ENCODE data around the gene GDF15.
A peak's percentile ranks its signal among the peaks of the same experiment; 100 is the strongest.
"Not testable (repeated sequence)": the region's sequence is repeated elsewhere in the genome, so short reads cannot be mapped to it uniquely, and the experiment has no call there.

Gene GDF15

DNA sequence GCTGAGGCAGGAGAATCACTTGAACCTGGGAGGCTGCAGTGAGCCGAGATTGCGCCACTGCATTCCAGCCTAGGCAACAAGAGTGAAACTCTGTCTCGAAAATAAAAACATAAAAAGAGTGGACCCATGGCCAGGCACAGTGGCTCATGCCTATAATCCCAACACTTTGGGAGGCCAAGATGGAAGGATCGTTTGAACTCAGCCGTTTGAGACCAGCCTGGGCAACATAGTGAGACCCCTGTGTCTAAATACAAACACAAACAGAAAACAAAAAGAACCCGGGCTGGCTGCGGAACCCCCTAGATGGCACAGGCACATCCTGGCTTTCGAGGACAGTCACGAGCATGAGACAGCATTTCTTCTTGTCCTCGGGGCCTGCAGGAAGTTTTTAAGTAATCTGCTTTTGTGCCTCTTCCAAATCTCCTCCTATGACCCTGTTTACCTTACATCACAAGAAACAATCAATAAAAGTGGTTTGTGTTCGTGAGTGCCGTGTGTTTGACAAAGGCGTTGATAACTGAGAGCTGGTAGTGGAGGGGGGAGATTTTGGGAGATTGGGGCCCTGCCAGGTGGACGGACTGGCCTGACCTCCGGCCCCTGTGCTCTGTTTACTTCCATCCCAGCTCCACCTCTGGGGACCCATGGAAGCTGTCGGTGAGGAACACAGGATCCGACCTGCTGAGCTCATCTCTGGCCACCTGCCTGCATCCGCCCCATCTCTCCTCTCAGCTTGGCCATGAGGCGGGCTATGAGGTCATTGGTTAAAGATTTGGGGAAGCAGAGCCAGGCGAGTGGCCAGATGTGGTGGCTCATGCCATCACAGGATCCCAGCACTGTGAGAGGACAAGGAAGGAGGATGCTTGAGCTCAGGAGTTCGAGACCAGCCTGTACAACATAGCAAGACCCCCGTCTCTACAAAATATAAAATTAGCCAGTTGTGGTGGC lies 5.9 kb upstream of the GDF15 start:
- Histone ChIP-seq H3K4me3 (ENCODE audit: low read depth in 1 of 2, low read length in 1 of 2) (no peak overlapping the region), H3K4me1 (ENCODE audit: control insufficient read depth in 1 of 2, insufficient read depth in 1 of 2, low read depth in 1 of 2, low read length in 1 of 2) (peaks cover 14% of the 10 kb centered on the region in 2 experiments), H3K27me3 (peaks cover 17% of the 10 kb centered on the region), H3K36me3 (no peaks in the 10 kb centered on the region), H3K27ac (peak overlapping the region; percentile 63), H3K9me3 (no peaks in the 10 kb centered on the region)
- TF ChIP-seq, protein P1, sequence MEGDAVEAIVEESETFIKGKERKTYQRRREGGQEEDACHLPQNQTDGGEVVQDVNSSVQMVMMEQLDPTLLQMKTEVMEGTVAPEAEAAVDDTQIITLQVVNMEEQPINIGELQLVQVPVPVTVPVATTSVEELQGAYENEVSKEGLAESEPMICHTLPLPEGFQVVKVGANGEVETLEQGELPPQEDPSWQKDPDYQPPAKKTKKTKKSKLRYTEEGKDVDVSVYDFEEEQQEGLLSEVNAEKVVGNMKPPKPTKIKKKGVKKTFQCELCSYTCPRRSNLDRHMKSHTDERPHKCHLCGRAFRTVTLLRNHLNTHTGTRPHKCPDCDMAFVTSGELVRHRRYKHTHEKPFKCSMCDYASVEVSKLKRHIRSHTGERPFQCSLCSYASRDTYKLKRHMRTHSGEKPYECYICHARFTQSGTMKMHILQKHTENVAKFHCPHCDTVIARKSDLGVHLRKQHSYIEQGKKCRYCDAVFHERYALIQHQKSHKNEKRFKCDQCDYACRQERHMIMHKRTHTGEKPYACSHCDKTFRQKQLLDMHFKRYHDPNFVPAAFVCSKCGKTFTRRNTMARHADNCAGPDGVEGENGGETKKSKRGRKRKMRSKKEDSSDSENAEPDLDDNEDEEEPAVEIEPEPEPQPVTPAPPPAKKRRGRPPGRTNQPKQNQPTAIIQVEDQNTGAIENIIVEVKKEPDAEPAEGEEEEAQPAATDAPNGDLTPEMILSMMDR (IDR thresholded peaks at IDR 0.05) = no peak

DNA sequence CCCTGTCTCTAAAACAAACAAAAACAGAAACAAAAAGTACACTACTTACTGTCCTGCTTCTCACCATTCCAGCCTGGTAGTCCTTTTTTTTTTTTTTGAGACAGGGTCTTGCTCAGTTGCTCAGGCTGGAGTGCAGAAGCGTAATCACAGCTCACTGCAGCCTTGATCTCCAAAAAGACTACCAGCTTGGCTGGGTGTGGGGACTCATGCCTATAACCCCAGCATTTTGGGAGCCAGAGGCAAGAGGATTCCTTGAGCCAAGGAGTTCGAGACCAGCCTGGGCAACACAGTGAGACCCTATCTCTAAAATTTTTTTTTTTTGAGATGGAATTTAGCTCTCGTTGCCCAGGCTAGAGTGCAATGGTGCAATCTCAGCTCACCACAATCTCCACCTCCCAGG lies 5.1 kb upstream of the GDF15 start:
- no peaks in the 10 kb centered on the region for H3K9me3 ChIP-seq
- H3K27ac ChIP-seq = no peak overlapping the region
- no peaks in the 10 kb centered on the region for H3K36me3 ChIP-seq
- TF ChIP-seq, protein P1 (IDR thresholded peaks at IDR 0.05) = no peak
- H3K4me3 ChIP-seq (ENCODE audit: low read depth in 1 of 2, low read length in 1 of 2) = no peak overlapping the region
- H3K4me1 ChIP-seq (ENCODE audit: control insufficient read depth in 1 of 2, insufficient read depth in 1 of 2, low read depth in 1 of 2, low read length in 1 of 2) = peaks cover 8 to 9% of the 10 kb centered on the region in 2 experiments
- H3K27me3 ChIP-seq = peaks cover 25% of the 10 kb centered on the region

DNA sequence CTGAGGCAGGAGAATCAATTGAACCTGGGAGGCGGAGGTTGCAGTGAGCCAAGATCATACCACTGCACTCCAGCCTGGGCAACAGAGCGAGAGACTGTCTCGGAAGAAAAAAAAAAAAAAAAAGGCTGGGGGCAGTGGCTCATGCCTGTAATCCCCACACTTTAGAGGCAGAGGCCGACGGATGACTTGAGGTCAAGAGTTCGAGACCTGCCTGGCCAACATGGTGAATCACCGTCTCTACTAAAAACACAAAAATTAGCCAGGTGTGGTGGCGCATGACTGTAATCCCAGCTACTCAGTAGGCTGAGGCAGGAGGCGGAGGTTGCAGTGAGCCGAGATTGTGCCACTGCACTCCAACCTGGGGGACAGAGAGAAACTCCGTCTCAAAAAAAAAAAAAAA lies 2.3 kb upstream of the GDF15 start:
- not testable (repeated sequence) for H3K9me3 ChIP-seq; H3K4me3 ChIP-seq (ENCODE audit: low read depth in 1 of 2, low read length in 1 of 2); H3K36me3 ChIP-seq; H3K27ac ChIP-seq
- Histone ChIP-seq H3K4me1 (ENCODE audit: control insufficient read depth in 1 of 2, insufficient read depth in 1 of 2, low read depth in 1 of 2, low read length in 1 of 2) (peaks cover 24 to 26% of the 10 kb centered on the region in 2 experiments), H3K27me3 (peaks cover 51% of the 10 kb centered on the region)

DNA sequence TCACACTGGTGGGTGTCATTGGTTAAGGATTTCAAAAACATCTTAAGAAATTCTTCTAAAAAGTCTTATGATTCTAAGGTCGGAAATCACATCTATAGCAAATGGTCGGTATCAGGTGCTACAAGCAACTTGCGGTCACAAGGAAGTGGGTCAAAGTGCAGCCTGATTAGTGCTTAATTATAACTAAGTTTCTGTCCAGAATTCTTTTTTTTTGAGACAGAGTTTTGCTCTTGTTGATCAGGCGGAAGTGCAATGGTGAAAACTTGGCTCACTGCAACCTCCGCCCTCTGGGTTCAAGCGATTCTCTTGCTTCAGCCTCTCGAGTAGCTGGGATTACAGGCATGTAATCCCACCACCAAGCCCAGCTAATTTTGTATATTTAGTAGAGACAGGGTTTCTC lies 1.2 kb upstream of the GDF15 start:
- Histone ChIP-seq H3K36me3 (peaks cover 17% of the 10 kb centered on the region), H3K4me3 (ENCODE audit: low read depth in 1 of 2, low read length in 1 of 2) (no peak overlapping the region), H3K9me3 (no peaks in the 10 kb centered on the region), H3K27ac (no peak overlapping the region), H3K4me1 (ENCODE audit: control insufficient read depth in 1 of 2, insufficient read depth in 1 of 2, low read depth in 1 of 2, low read length in 1 of 2) (peaks cover 33 to 37% of the 10 kb centered on the region in 2 experiments), H3K27me3 (peaks cover 51% of the 10 kb centered on the region)
- TF ChIP-seq, protein P1 (IDR thresholded peaks at IDR 0.05) = no peak

DNA sequence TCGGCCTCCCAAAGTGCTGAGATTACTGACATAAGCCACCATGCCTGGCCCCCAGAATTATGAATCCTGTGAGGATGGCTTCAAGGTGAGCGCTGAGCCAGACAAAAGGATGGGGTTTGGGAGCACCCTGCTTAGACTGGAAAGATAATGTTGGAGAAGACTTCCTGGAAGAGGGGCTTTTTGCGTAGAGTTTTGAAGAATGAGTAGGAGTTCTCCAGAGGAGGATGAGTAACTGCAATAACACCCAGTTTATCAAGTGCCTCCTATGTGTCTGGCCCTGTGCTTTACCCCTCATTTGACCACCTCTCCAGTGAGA lies 641 bp upstream of the GDF15 start:
- TF ChIP-seq, protein P1 (IDR thresholded peaks at IDR 0.05) = no peak
- H3K4me1 ChIP-seq (ENCODE audit: control insufficient read depth in 1 of 2, insufficient read depth in 1 of 2, low read depth in 1 of 2, low read length in 1 of 2) = peaks cover 31 to 35% of the 10 kb centered on the region in 2 experiments
- peaks cover 51% of the 10 kb centered on the region for H3K27me3 ChIP-seq
- no peaks in the 10 kb centered on the region for H3K9me3 ChIP-seq
- no peak overlapping the region for H3K27ac ChIP-seq
- H3K4me3 ChIP-seq (ENCODE audit: low read depth in 1 of 2, low read length in 1 of 2) = no peak overlapping the region
- peaks cover 22% of the 10 kb centered on the region for H3K36me3 ChIP-seq

DNA sequence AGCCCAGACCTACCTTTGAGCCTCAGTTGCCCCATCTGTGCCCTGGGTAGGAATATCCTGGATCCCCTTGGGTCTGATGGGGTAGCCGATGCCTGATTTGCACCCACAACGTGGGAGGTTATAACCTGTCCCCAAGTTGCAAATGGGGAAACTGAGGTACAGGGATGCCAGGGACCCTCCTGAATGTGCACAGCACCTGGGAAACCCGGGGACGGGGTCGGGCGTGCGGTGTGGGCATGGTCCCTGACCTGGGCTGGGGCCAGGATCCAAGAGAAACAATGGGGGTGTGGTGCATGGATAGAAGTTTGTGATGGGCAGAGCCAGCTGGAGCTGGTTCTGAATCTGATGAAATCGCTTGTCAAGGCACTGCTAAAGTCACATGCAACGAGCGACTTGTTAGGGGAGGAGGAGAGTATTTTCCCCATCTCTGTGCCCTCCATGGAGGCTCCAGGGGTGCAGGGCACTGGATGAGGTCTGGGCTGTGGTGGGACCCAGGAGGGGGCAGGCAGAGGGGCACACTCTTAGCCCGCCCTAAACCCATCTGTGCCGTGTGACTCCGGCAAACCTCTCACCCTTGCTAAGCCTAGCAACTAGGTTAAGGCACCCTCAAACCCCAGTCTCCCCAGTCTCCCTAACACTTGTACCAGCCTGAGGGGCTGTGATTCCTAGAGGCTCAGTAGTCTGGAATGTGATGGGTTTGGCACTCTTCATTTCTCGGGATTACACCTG lies 749 bp downstream of the GDF15 start:
- no peak overlapping the region for H3K4me3 ChIP-seq (ENCODE audit: low read depth in 1 of 2, low read length in 1 of 2)
- H3K9me3 ChIP-seq = no peaks in the 10 kb centered on the region
- no peak overlapping the region for H3K27ac ChIP-seq
- H3K4me1 ChIP-seq (ENCODE audit: control insufficient read depth in 1 of 2, insufficient read depth in 1 of 2, low read depth in 1 of 2, low read length in 1 of 2) = peaks cover 40 to 44% of the 10 kb centered on the region in 2 experiments
- TF ChIP-seq, protein P1 (IDR thresholded peaks at IDR 0.05) = no peak
- peaks cover 51% of the 10 kb centered on the region for H3K27me3 ChIP-seq
- peaks cover 36% of the 10 kb centered on the region for H3K36me3 ChIP-seq

All from neutrophil (primary cell).